K562 (cell line): Measurements from ENCODE around the gene ACADVL. TPM values are rescaled to one million over a fixed set of nuclear protein-coding genes. Genes with fewer than 3 reads are reported as not detected.

Experiments used
- ATAC-seq: fragments of 200-7000 bp; cut with Tn5 transposase; 3 replicates; pipeline ENCODE4 v1.9.1; 2020; ENCODE audit warnings: moderate library complexity
- BruUV-seq: library from RNA; stranded (reverse); fragments of 400-500 nt; replicated peaks from 2 replicates; lab custom pipeline; 2021; lab: Mats Ljungman, UMichigan
- CTCF ChIA-PET: fragments of 300-600 bp; formaldehyde crosslinking; extraction: SDS; loops from one replicate; lab custom pipeline; 2021; ENCODE audit warnings: low intra/inter-chr PET ratio; lab: Yijun Ruan, JAX
- POLR2A ChIA-PET: fragments of 300-600, 350-650 bp; sonication (Branson Sonifier 250); formaldehyde crosslinking; extraction: SDS; loops from one replicate; lab custom pipeline; 2021; ENCODE audit warnings: antibody characterized with exemption, inconsistent platforms; lab: Yijun Ruan, JAX
- DNase-seq, 4 experiments: peaks; one replicate each; pipeline versions ENCODE4 v3.0.0 to v3.0.0-alpha.2; 2011 to 2018; ENCODE audit warnings: low spot score in 3 of 4, mixed read lengths in 3 of 4; ENCODE audit errors: extremely low read depth in 1 of 4
- FAIRE-seq: peaks from 2 replicates; lab custom pipeline; 2011; peaks lifted over from hg19 to GRCh38; lab: Jason Lieb, UNC
- H2AFZ ChIP-seq: 2 replicates; pipeline ENCODE4 v1.6.0; 2011; ENCODE audit warnings: low read depth, low read length, control low read depth, inconsistent platforms
- H3K27ac ChIP-seq: fragments of 200-600 bp; 3 replicates; pipeline ENCODE4 v1.8.0; 2011; ENCODE audit warnings: low read depth, mild to moderate bottlenecking, control low read depth, inconsistent platforms, low read length, moderate library complexity, mixed read lengths; ENCODE audit errors: extremely low read depth
- H3K27me3 ChIP-seq, 2 experiments: fragments of 300-600 bp in 1 of 2; 2 replicates in 1 of 2; 3 replicates in 1 of 2; pipeline versions ENCODE4 v1.6.0 to v1.8.0; 2011; ENCODE audit warnings: inconsistent platforms in 2 of 2, low read length in 2 of 2, mild to moderate bottlenecking in 1 of 2, mixed read lengths in 1 of 2, moderate library complexity in 1 of 2; ENCODE audit not compliant: control insufficient read depth in 2 of 2, insufficient read depth in 2 of 2
- H3K36me3 ChIP-seq: fragments of 300-600 bp; 3 replicates; pipeline ENCODE4 v1.8.0; 2011; ENCODE audit warnings: mild to moderate bottlenecking, low read length, inconsistent platforms; ENCODE audit not compliant: control insufficient read depth, insufficient read depth
- H3K4me1 ChIP-seq, 2 experiments: fragments of 200-600 bp in 1 of 2; replicated peaks in 1 of 2; 2 replicates in 1 of 2; 3 replicates in 1 of 2; pipeline versions ENCODE4 v1.5.1 to v1.8.0; 2011; ENCODE audit warnings: inconsistent platforms in 2 of 2, low read length in 2 of 2, mild to moderate bottlenecking in 1 of 2, mixed read lengths in 1 of 2, moderate library complexity in 1 of 2; ENCODE audit not compliant: control insufficient read depth in 2 of 2, insufficient read depth in 2 of 2
- H3K4me2 ChIP-seq: 2 replicates; pipeline ENCODE4 v1.6.1; 2011; ENCODE audit warnings: low read length, control low read depth, inconsistent platforms, mixed read lengths; ENCODE audit not compliant: insufficient read depth
- H3K4me3 ChIP-seq: fragments of 200-600 bp; sonication (generic), shearing (Covaris generic); 2 replicates; pipeline ENCODE4 v1.5.1; 2016; ENCODE audit warnings: control low read depth, inconsistent platforms
- H3K79me2 ChIP-seq: fragments of 200-600 bp; 3 replicates; pipeline ENCODE4 v1.8.0; 2011; ENCODE audit warnings: low read length, inconsistent platforms; ENCODE audit not compliant: control insufficient read depth, insufficient read depth
- H3K9ac ChIP-seq, 2 experiments: 2 replicates each; pipeline versions ENCODE4 v1.6.0 to v1.6.1; 2011; ENCODE audit warnings: low read depth in 2 of 2, low read length in 2 of 2, control low read depth in 1 of 2, inconsistent platforms in 1 of 2, mild to moderate bottlenecking in 1 of 2, mixed read lengths in 1 of 2; ENCODE audit not compliant: insufficient read depth in 1 of 2
- H3K9me1 ChIP-seq: one replicate; pipeline ENCODE4 v1.6.0; 2011; ENCODE audit warnings: inconsistent platforms, mild to moderate bottlenecking, low read length, moderate library complexity; ENCODE audit not compliant: control insufficient read depth, insufficient read depth
- H3K9me3 ChIP-seq: replicated peaks from 2 replicates; pipeline ENCODE4 v1.5.1; 2011; ENCODE audit warnings: low read depth, low read length, inconsistent platforms; ENCODE audit not compliant: control insufficient read depth, insufficient read depth
- H4K20me1 ChIP-seq: replicated peaks from 2 replicates; pipeline ENCODE4 v1.6.1; 2011; ENCODE audit warnings: low read length, inconsistent platforms, mixed read lengths; ENCODE audit not compliant: control insufficient read depth, insufficient read depth
- CHD2 ChIP-seq: IDR thresholded peaks from 2 replicates; pipeline ENCODE4 v1.6.1; 2011; ENCODE audit warnings: low read depth, low read length
- ETV1 ChIP-seq: fragments of 450-650 bp; conservative IDR thresholded peaks from 2 replicates; pipeline ENCODE4 v1.6.1; 2016; ENCODE audit warnings: missing genetic modification characterization, control low read depth, low read depth, missing compliant biosample characterization
- FOXA3 ChIP-seq, 2 experiments: fragments of 450-650 bp in 1 of 2; sonication (generic) in 1 of 2; formaldehyde crosslinking; IDR thresholded peaks in 1 of 2; conservative IDR thresholded peaks in 1 of 2; 2 replicates each; pipeline versions ENCODE4 v1.4.0 to v1.8.0; 2020 to 2022; ENCODE audit warnings: mild to moderate bottlenecking in 2 of 2, missing genetic modification reagents in 1 of 2
- NCOA4 ChIP-seq: fragments of 450-650 bp; IDR thresholded peaks from 2 replicates; pipeline ENCODE4 v1.6.1; 2018; ENCODE audit warnings: mild to moderate bottlenecking; ENCODE audit not compliant: partially characterized antibody
- RBFOX2 ChIP-seq: fragments of 200-400 bp; formaldehyde crosslinking; IDR thresholded peaks from 2 replicates; pipeline ENCODE4 v1.6.1; 2017; ENCODE audit warnings: low read depth, mild to moderate bottlenecking, low read length, moderate library complexity
- WGBS: fragments of 100-300 bp; shearing (Covaris generic); methylation state at CpG from one replicate; pipeline ENCODE4 v1.1.6; 2016; ENCODE audit warnings: low coverage, mixed read lengths; ENCODE audit not compliant: insufficient coverage; ENCODE audit errors: missing lambda C conversion rate; 5-methylcytosine and 5-hydroxymethylcytosine counted together
- in situ Hi-C: fragments of 300-500 bp; cut with MboI; formaldehyde crosslinking; loops from 4 replicates; pipeline ENCODE4 v1.15.0; 2018; ENCODE audit warnings: inconsistent platforms, mixed read lengths
- intact Hi-C: fragments of 100-400 bp; cut with micrococcal nuclease; formaldehyde crosslinking; loops from 2 replicates; pipeline ENCODE4 v1.14.2; 2022
- polyA plus RNA-seq, 8 experiments: library from polyadenylated mRNA; depleted of rRNA in 4 of 8; stranded (reverse) in 5 of 8; unstranded in 3 of 8; fragments of >200 nt; fragmentation: Nextera tagmentation in 2 of 8; fragmentation: Illumina TruSeq in 1 of 8; extraction: Ambion mirVana in 2 of 8; extraction: Trizol in 1 of 8; gene quantifications; 2 replicates each; pipeline versions ENCODE4 v1.2.1 to v1.2.3, GENCODE V29; 2011 to 2014; ENCODE audit warnings: inconsistent platforms in 1 of 8, missing spikeins in 1 of 8
- total RNA-seq, 7 experiments: library from RNA; depleted of rRNA in 6 of 7; stranded (reverse); fragments of >200 nt in 6 of 7; fragmentation: Illumina TruSeq in 2 of 7; extraction: Trizol in 2 of 7; gene quantifications; 2 replicates each; pipeline versions ENCODE4 v1.2.1 to v1.2.3, GENCODE V29; 2011 to 2021; ENCODE audit warnings: low replicate concordance in 1 of 7
- TF ChIP-seq, protein P1 (sequence below): IDR thresholded peaks from 3 replicates; pipeline ENCODE4 v1.6.1; 2011; ENCODE audit warnings: borderline replicate concordance, mild to moderate bottlenecking, moderate library complexity; ENCODE audit not compliant: insufficient read length; ENCODE audit errors: extremely low read depth
- TF ChIP-seq, protein P2 (sequence below), 2 experiments: IDR thresholded peaks; 2 replicates each; pipeline ENCODE4 v1.6.1; 2011; ENCODE audit warnings: borderline replicate concordance in 1 of 2, control low read depth in 1 of 2, low read depth in 1 of 2, low read length in 1 of 2, mild to moderate bottlenecking in 1 of 2, mixed read lengths in 1 of 2, moderate library complexity in 1 of 2; ENCODE audit not compliant: insufficient read depth in 1 of 2, insufficient read length in 1 of 2, poor library complexity in 1 of 2, severe bottlenecking in 1 of 2; ENCODE audit errors: extremely low read depth in 1 of 2
- TF ChIP-seq, protein P3 (sequence below): fragments of 450-650 bp; conservative IDR thresholded peaks from 2 replicates; pipeline ENCODE4 v1.6.1; 2016; ENCODE audit warnings: missing genetic modification characterization, low read depth, mild to moderate bottlenecking, control low read depth, missing compliant biosample characterization

ACADVL gene
- total and polyA plus RNA-seq, 9 of the 15 experiments (the other 6 are each of a cell fraction or from before 2014, with no cell fraction given): 25.5 to 449 (median 214) TPM

DNA sequence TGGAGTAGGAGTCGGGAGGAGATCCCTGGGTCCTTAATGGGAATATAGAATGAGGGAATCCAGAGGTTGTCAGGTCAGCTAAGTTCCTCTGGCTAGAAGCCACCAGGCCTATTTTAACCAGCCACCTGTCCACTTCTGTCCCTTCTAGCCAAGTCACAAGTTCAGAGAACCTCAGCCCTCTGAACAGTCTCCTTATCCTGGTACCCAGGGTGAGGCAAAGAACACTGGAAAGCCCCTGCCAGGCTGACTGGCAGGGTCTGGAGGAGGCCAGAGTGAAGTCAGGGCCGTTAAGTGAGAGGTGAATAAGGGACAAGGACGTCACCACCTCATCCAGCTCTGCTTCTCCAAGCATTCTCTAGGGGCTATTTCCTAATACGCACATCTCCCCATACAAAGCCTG lies 29.1 kb downstream of the ACADVL start:
- 69% methylated on average over 4 of the region's 4 CpGs for WGBS
- no peak for ATAC-seq
- H3K9ac ChIP-seq: peak overlapping the region in 1 of 2 experiments; percentile 45; a peak in 1 of 4 replicates

DNA sequence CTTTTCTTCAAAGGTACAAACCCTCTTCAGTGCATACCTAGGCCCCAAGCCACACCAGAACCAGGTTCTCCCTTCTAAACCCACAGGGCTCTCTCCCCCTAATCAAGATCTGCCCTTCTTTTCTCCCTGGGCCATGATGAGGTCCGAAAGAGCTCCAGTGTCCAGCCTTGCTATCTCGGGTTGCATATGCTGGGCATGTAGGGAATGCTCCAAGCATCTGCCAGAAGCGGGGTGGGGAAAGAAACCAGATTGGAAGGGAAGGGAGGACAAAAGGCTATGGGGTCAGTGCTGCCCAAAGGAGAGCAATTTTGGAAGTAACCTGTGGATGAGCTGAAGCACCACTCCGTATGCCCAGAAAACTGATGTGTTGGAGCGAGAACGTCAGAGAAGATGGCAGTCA lies 29.5 kb downstream of the ACADVL start:
- ChIA-PET CTCF (no interaction called here), POLR2A (interaction anchor here (1.2 to 2.5 kb wide), 3 partner anchors 10 to 14 kb away, joined by 3 to 8 read pairs (median 7); partner anchors contain the start of gene PHF23)
- H4K20me1 ChIP-seq: no peaks in the 10 kb centered on the region
- peaks cover 13 to 19% of the 10 kb centered on the region in 2 experiments; a peak in 4 of 5 replicates for H3K4me1 ChIP-seq
- intact Hi-C loops: no loop called here
- H3K27ac ChIP-seq: no peak overlapping the region; the same call in 2 of the 3 replicates
- ATAC-seq (no peak), DNase-seq (no peak), FAIRE-seq (no peak)
- no peaks in the 10 kb centered on the region for H3K9me3 ChIP-seq
- H3K4me3 ChIP-seq: peak overlapping the region; percentile 2; the same call in 1 of the 2 replicates
- H3K79me2 ChIP-seq: peaks cover 60% of the 10 kb centered on the region
- WGBS: 59% methylated on average over 6 of the region's 6 CpGs
- H3K27me3 ChIP-seq: no peaks in the 10 kb centered on the region
- H2AFZ ChIP-seq: no peak overlapping the region
- no TSS peak for BruUV-seq
- H3K9me1 ChIP-seq: no peaks in the 10 kb centered on the region
- H3K9ac ChIP-seq: peak overlapping the region in 1 of 2 experiments; percentile 97; a peak in 1 of 4 replicates
- H3K4me2 ChIP-seq: peak overlapping the region; percentile 37
- H3K36me3 ChIP-seq: peaks cover 43% of the 10 kb centered on the region
- in situ Hi-C loops: no loop called here
- TF ChIP-seq, protein P1, sequence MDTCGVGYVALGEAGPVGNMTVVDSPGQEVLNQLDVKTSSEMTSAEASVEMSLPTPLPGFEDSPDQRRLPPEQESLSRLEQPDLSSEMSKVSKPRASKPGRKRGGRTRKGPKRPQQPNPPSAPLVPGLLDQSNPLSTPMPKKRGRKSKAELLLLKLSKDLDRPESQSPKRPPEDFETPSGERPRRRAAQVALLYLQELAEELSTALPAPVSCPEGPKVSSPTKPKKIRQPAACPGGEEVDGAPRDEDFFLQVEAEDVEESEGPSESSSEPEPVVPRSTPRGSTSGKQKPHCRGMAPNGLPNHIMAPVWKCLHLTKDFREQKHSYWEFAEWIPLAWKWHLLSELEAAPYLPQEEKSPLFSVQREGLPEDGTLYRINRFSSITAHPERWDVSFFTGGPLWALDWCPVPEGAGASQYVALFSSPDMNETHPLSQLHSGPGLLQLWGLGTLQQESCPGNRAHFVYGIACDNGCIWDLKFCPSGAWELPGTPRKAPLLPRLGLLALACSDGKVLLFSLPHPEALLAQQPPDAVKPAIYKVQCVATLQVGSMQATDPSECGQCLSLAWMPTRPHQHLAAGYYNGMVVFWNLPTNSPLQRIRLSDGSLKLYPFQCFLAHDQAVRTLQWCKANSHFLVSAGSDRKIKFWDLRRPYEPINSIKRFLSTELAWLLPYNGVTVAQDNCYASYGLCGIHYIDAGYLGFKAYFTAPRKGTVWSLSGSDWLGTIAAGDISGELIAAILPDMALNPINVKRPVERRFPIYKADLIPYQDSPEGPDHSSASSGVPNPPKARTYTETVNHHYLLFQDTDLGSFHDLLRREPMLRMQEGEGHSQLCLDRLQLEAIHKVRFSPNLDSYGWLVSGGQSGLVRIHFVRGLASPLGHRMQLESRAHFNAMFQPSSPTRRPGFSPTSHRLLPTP: no peak
- TF ChIP-seq ETV1 (no peak), FOXA3 (CRISPR knock-in tag; conservative IDR thresholded peaks at IDR 0.05 in 1 of 2, IDR thresholded peaks at IDR 0.05 in 1 of 2) (no peak), RBFOX2 (no peak)
- TF ChIP-seq, protein P2, sequence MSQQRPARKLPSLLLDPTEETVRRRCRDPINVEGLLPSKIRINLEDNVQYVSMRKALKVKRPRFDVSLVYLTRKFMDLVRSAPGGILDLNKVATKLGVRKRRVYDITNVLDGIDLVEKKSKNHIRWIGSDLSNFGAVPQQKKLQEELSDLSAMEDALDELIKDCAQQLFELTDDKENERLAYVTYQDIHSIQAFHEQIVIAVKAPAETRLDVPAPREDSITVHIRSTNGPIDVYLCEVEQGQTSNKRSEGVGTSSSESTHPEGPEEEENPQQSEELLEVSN (IDR thresholded peaks at IDR 0.05; ENCODE audit: borderline replicate concordance in 1 of 2, extremely low read depth in 1 of 2, insufficient read depth in 1 of 2, insufficient read length in 1 of 2, low read depth in 1 of 2, low read length in 1 of 2, poor library complexity in 1 of 2, severe bottlenecking in 1 of 2): no peak
- TF ChIP-seq, protein P3, sequence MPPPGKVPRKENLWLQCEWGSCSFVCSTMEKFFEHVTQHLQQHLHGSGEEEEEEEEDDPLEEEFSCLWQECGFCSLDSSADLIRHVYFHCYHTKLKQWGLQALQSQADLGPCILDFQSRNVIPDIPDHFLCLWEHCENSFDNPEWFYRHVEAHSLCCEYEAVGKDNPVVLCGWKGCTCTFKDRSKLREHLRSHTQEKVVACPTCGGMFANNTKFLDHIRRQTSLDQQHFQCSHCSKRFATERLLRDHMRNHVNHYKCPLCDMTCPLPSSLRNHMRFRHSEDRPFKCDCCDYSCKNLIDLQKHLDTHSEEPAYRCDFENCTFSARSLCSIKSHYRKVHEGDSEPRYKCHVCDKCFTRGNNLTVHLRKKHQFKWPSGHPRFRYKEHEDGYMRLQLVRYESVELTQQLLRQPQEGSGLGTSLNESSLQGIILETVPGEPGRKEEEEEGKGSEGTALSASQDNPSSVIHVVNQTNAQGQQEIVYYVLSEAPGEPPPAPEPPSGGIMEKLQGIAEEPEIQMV (tag): no peak

More for the DNA sequence above, 29.1 kb downstream of the ACADVL start:
- Histone ChIP-seq H3K27ac (peak overlapping the region; percentile 36; the same call in 1 of the 3 replicates), H3K27me3 (no peaks in the 10 kb centered on the region), H3K9me3 (no peaks in the 10 kb centered on the region), H4K20me1 (no peaks in the 10 kb centered on the region), H3K79me2 (peaks cover 56% of the 10 kb centered on the region), H3K4me3 (peak overlapping the region; percentile 2; the same call in 1 of the 2 replicates), H3K4me2 (peak overlapping the region; percentile 37), H3K36me3 (peaks cover 44% of the 10 kb centered on the region), H2AFZ (no peak overlapping the region), H3K4me1 (peaks cover 13 to 22% of the 10 kb centered on the region in 2 experiments; a peak in 4 of 5 replicates), H3K9me1 (no peaks in the 10 kb centered on the region)
- intact Hi-C loops (no loop called here), in situ Hi-C loops (no loop called here)
- TF ChIP-seq CHD2 (no peak), NCOA4 (no peak)
- CTCF ChIA-PET: no interaction called here
- POLR2A ChIA-PET: interaction anchor here (1.2 to 2.5 kb wide), 3 partner anchors 9 to 13 kb away, joined by 3 to 8 read pairs (median 7); partner anchors contain the start of gene PHF23
- FAIRE-seq (no peak), DNase-seq (no peak)
- no TSS peak for BruUV-seq
